SK-N-SH (cell line): ENCODE measurements around the gene CCL2. TPM values are rescaled to one million over a fixed set of nuclear protein-coding genes. Genes with fewer than 3 reads are reported as not detected.

Experiments used
- CTCF ChIA-PET: fragments of 300-600, 350-600 bp; formaldehyde crosslinking; extraction: SDS; loops from one replicate; lab custom pipeline; 2021; lab: Yijun Ruan, JAX
- POLR2A ChIA-PET: fragments of 350-600 bp; sonication (Branson Sonifier 250); formaldehyde crosslinking; extraction: SDS; loops from one replicate; lab custom pipeline; 2020; ENCODE audit warnings: antibody characterized with exemption, inconsistent platforms; lab: Yijun Ruan, JAX
- DNase-seq: peaks from one replicate; pipeline ENCODE4 v3.0.0; 2012
- H2AFZ ChIP-seq: fragments of 200-600 bp; sonication (generic); 2 replicates; pipeline ENCODE4 v1.8.1; 2016; ENCODE audit warnings: antibody characterized with exemption, mild to moderate bottlenecking, low read depth
- H3F3A ChIP-seq: fragments of 200-600 bp; sonication (generic); replicated peaks from 2 replicates; pipeline ENCODE3; 2016; ENCODE audit warnings: antibody characterized with exemption, mild to moderate bottlenecking; ENCODE audit not compliant: insufficient read depth
- H3K27ac ChIP-seq, 2 experiments: fragments of 200-500 bp in 1 of 2; fragments of 200-600 bp in 1 of 2; sonication (Bioruptor generic) in 1 of 2; sonication (generic), shearing (Covaris generic) in 1 of 2; 2 replicates each; pipeline versions ENCODE4 v1.5.1 to v1.6.1; 2014 to 2016; ENCODE audit warnings: low read depth in 2 of 2, inconsistent platforms in 1 of 2, low read length in 1 of 2, mild to moderate bottlenecking in 1 of 2, mixed read lengths in 1 of 2
- H3K27me3 ChIP-seq: fragments of 200-600 bp; sonication (generic), shearing (Covaris generic); 2 replicates; pipeline ENCODE4 v1.6.1; 2016; ENCODE audit warnings: mixed run types; ENCODE audit not compliant: insufficient read depth
- H3K36me3 ChIP-seq, 2 experiments: fragments of 200-500 bp in 1 of 2; fragments of 200-600 bp in 1 of 2; sonication (Bioruptor generic) in 1 of 2; sonication (generic) in 1 of 2; replicated peaks in 1 of 2; 2 replicates each; pipeline versions ENCODE3 to v1.5.1; 2014 to 2016; ENCODE audit warnings: low read length in 1 of 2, mild to moderate bottlenecking in 1 of 2; ENCODE audit not compliant: insufficient read depth in 2 of 2, control insufficient read depth in 1 of 2
- H3K4me1 ChIP-seq, 2 experiments: fragments of 200-500 bp in 1 of 2; fragments of 200-600 bp in 1 of 2; sonication (Bioruptor generic) in 1 of 2; sonication (generic), shearing (Covaris generic) in 1 of 2; 2 replicates each; pipeline versions ENCODE4 v1.5.1 to v1.6.1; 2014 to 2016; ENCODE audit warnings: low read depth in 1 of 2, low read length in 1 of 2, mixed run types in 1 of 2; ENCODE audit not compliant: insufficient read depth in 2 of 2, control insufficient read depth in 1 of 2
- H3K4me2 ChIP-seq: fragments of 200-600 bp; sonication (generic), shearing (Covaris generic); 2 replicates; pipeline ENCODE4 v1.6.1; 2017; ENCODE audit warnings: mixed run types
- H3K4me3 ChIP-seq, 2 experiments: fragments of 200-500 bp in 1 of 2; fragments of 200-600 bp in 1 of 2; sonication (Bioruptor generic) in 1 of 2; sonication (generic), shearing (Covaris generic) in 1 of 2; 2 replicates each; pipeline versions ENCODE4 v1.5.1 to v1.8.1; 2014 to 2016; ENCODE audit warnings: low read depth in 2 of 2, inconsistent platforms in 1 of 2, low read length in 1 of 2, mild to moderate bottlenecking in 1 of 2, mixed read lengths in 1 of 2, moderate library complexity in 1 of 2
- H3K79me2 ChIP-seq: fragments of 200-600 bp; sonication (generic); 2 replicates; pipeline ENCODE4 v1.8.1; 2017; ENCODE audit warnings: mild to moderate bottlenecking; ENCODE audit not compliant: insufficient read depth
- H3K9ac ChIP-seq: fragments of 200-600 bp; sonication (generic); 2 replicates; pipeline ENCODE4 v1.6.1; 2017; ENCODE audit warnings: mixed run types
- H3K9me2 ChIP-seq: fragments of 200-600 bp; sonication (generic); 2 replicates; pipeline ENCODE4 v1.6.1; 2017; ENCODE audit warnings: mixed run types
- H3K9me3 ChIP-seq: fragments of 200-600 bp; sonication (generic); 2 replicates; pipeline ENCODE4 v1.6.1; 2017; ENCODE audit warnings: mixed run types, mild to moderate bottlenecking, moderate library complexity
- H4K20me1 ChIP-seq: fragments of 200-600 bp; sonication (generic); 2 replicates; pipeline ENCODE4 v1.6.1; 2017; ENCODE audit warnings: mild to moderate bottlenecking, mixed run types; ENCODE audit not compliant: insufficient read depth
- CTCF ChIP-seq: fragments of 200-600 bp; sonication (generic); IDR thresholded peaks from 2 replicates; pipeline ENCODE4 v1.6.1; 2017; ENCODE audit warnings: antibody characterized with exemption, mild to moderate bottlenecking, moderate library complexity
- ELF1 ChIP-seq: IDR thresholded peaks from 2 replicates; pipeline ENCODE4 v1.4.0; 2012
- EZH2phosphoT487 ChIP-seq: fragments of 200-600 bp; sonication (generic); IDR thresholded peaks from 2 replicates; pipeline ENCODE4 v1.6.1; 2017; ENCODE audit warnings: low read depth, mixed run types, mild to moderate bottlenecking, antibody characterized with exemption, moderate library complexity, borderline replicate concordance
- JUND ChIP-seq: IDR thresholded peaks from 2 replicates; pipeline ENCODE4 v1.4.0; 2012
- NRF1 ChIP-seq: IDR thresholded peaks from 2 replicates; pipeline ENCODE4 v1.6.1; 2012; ENCODE audit warnings: low read depth, mild to moderate bottlenecking, low read length
- RCOR1 ChIP-seq: fragments of 150-350 bp; IDR thresholded peaks from 2 replicates; pipeline ENCODE4 v1.6.1; 2017; ENCODE audit warnings: antibody characterized with exemption, low read length
- REST ChIP-seq: IDR thresholded peaks from 2 replicates; pipeline ENCODE4 v1.6.1; 2012; ENCODE audit warnings: mild to moderate bottlenecking, low read depth, low read length, moderate library complexity
- RFX5 ChIP-seq: IDR thresholded peaks from 2 replicates; pipeline ENCODE4 v1.6.1; 2012; ENCODE audit warnings: mild to moderate bottlenecking, improper control_type of control experiment, low read length
- RXRA ChIP-seq: IDR thresholded peaks from 2 replicates; pipeline ENCODE4 v1.4.0; 2012; ENCODE audit warnings: low read depth, mild to moderate bottlenecking, borderline replicate concordance
- SIN3A ChIP-seq: IDR thresholded peaks from 2 replicates; pipeline ENCODE4 v1.6.1; 2012; ENCODE audit warnings: low read depth, mild to moderate bottlenecking, low read length, moderate library complexity, borderline replicate concordance
- TCF12 ChIP-seq: IDR thresholded peaks from 2 replicates; pipeline ENCODE4 v1.4.0; 2012
- TEAD4 ChIP-seq: IDR thresholded peaks from 2 replicates; pipeline ENCODE4 v1.4.0; 2012; ENCODE audit warnings: mild to moderate bottlenecking, borderline replicate concordance; ENCODE audit not compliant: insufficient read depth
- USF1 ChIP-seq: IDR thresholded peaks from 2 replicates; pipeline ENCODE4 v1.4.0; 2012; ENCODE audit warnings: low read depth, borderline replicate concordance
- USF2 ChIP-seq: fragments of 150-350 bp; IDR thresholded peaks from 2 replicates; pipeline ENCODE4 v1.6.1; 2017; ENCODE audit warnings: antibody characterized with exemption, low read length, low read depth, borderline replicate concordance
- YY1 ChIP-seq: IDR thresholded peaks from 2 replicates; pipeline ENCODE4 v1.4.0; 2012; ENCODE audit warnings: low read depth, mild to moderate bottlenecking
- WGBS: methylation state at CpG from one replicate; pipeline ENCODE4 v1.1.6; 2017; ENCODE audit warnings: low lambda C conversion rate; 5-methylcytosine and 5-hydroxymethylcytosine counted together
- polyA plus RNA-seq, 3 experiments: library from polyadenylated mRNA; depleted of rRNA; stranded (reverse); fragments of >200 nt; gene quantifications; 2 replicates each; pipeline ENCODE4 v1.2.3, GENCODE V29; 2012
- TF ChIP-seq, protein P1 (sequence below): fragments of 150-350 bp; IDR thresholded peaks from 2 replicates; pipeline ENCODE4 v1.6.1; 2016; ENCODE audit warnings: mild to moderate bottlenecking, low read depth, low read length

CCL2 gene
- polyA plus RNA-seq, 1 of the 3 experiments (the other 2 are of a cell fraction): 210 TPM

DNA sequence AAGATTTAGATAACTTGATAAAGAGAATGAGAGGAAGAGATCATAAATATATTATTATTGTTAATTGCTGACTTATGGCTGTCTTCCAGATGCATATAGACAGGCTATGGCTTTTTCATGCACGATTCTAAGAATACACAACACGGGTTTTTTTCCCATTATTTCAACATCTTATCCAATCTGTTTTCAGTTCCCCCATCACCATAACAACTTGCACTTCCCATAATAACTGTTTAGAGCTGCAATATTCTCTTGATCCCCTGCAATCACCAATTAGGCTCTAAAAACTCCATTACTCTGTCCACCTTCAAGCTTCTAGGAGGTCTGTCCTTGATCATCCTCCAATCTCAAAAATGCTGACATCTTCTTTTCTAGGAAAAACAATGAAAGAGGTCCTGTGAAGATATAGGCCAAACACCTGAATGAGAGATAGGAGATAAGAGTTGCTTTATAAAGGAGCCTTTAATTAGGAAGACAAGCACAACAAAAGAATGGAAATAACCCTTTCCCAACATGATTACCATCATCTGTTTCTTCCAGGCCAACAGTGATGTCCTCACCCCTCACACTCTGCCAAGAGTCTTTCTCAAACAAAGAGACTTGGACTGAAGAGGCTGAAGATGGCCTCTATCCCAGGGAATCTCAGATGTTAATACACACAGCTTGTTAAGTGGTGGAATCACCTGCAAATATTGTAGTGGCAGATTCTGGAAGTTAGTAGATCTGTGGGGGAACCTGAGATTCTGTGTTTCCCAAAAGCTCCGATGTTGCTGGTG is 32.2 kb upstream of the CCL2 start:
- TF ChIP-seq REST: no peak
- no peak for TF ChIP-seq NRF1
- TF ChIP-seq USF1: no peak
- no peak for TF ChIP-seq TCF12
- no peak for TF ChIP-seq EZH2phosphoT487
- TF ChIP-seq CTCF: no peak
- no peak for TF ChIP-seq RCOR1
- TF ChIP-seq, protein P1, sequence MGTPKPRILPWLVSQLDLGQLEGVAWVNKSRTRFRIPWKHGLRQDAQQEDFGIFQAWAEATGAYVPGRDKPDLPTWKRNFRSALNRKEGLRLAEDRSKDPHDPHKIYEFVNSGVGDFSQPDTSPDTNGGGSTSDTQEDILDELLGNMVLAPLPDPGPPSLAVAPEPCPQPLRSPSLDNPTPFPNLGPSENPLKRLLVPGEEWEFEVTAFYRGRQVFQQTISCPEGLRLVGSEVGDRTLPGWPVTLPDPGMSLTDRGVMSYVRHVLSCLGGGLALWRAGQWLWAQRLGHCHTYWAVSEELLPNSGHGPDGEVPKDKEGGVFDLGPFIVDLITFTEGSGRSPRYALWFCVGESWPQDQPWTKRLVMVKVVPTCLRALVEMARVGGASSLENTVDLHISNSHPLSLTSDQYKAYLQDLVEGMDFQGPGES: no peak
- TF ChIP-seq SIN3A: no peak
- no peak for TF ChIP-seq RXRA
- TF ChIP-seq ELF1: no peak
- TF ChIP-seq JUND: no peak
- TF ChIP-seq RFX5: no peak
- TF ChIP-seq YY1: no peak
- TF ChIP-seq TEAD4: no peak
- TF ChIP-seq USF2: no peak
- TF ChIP-seq, all 33 proteins: peak for 0
- H3K4me1 ChIP-seq: no peaks in the 10 kb centered on the region
- H4K20me1 ChIP-seq: no peaks in the 10 kb centered on the region
- no peak for DNase-seq
- H2AFZ ChIP-seq: no peak overlapping the region
- CTCF ChIA-PET: interaction anchor here (2.2 to 3.3 kb wide), 3 partner anchors 22 to 139 kb away, joined by 9 to 20 read pairs (median 10); no protein-coding TSS in a partner anchor
- POLR2A ChIA-PET: no interaction called here
- 49% methylated on average over 3 of the region's 3 CpGs for WGBS
- no peaks in the 10 kb centered on the region for H3K9me2 ChIP-seq
- H3K27ac ChIP-seq: no peak overlapping the region
- H3K27me3 ChIP-seq: no peaks in the 10 kb centered on the region
- H3K9me3 ChIP-seq: no peaks in the 10 kb centered on the region
- H3K4me3 ChIP-seq: no peak overlapping the region
- H3K79me2 ChIP-seq: no peaks in the 10 kb centered on the region
- no peak overlapping the region for H3K9ac ChIP-seq
- H3K36me3 ChIP-seq: no peaks in the 10 kb centered on the region
- no peaks in the 10 kb centered on the region for H3F3A ChIP-seq
- no peak overlapping the region for H3K4me2 ChIP-seq
